ENCODE results near the gene SYT9.

DNA sequence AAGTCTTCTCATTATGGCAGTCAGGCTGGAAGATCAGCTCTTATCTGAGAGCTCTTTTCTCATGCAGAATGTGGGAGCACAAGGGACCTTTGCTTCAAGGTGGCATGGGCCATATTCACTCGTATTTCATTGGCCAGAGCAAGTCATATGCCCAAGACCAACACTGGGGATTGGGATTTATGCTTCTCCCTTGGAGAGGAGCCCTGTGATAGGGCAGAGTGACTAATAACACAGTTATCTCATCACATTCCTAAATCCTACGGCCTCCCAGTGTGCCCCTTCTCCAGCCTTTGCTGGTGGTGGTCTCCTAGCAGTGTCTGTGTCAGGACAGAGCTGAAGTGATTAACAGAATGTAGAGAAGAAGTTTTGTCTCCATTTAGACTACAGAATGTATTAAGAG, 48.6 kb downstream of the SYT9 start:
- TF ChIP-seq POLR2AphosphoS5 (IDR thresholded peaks at IDR 0.05; ENCODE audit: insufficient read depth in 1 of 2, low read depth in 1 of 2), result no peak
- TF ChIP-seq, protein P1, sequence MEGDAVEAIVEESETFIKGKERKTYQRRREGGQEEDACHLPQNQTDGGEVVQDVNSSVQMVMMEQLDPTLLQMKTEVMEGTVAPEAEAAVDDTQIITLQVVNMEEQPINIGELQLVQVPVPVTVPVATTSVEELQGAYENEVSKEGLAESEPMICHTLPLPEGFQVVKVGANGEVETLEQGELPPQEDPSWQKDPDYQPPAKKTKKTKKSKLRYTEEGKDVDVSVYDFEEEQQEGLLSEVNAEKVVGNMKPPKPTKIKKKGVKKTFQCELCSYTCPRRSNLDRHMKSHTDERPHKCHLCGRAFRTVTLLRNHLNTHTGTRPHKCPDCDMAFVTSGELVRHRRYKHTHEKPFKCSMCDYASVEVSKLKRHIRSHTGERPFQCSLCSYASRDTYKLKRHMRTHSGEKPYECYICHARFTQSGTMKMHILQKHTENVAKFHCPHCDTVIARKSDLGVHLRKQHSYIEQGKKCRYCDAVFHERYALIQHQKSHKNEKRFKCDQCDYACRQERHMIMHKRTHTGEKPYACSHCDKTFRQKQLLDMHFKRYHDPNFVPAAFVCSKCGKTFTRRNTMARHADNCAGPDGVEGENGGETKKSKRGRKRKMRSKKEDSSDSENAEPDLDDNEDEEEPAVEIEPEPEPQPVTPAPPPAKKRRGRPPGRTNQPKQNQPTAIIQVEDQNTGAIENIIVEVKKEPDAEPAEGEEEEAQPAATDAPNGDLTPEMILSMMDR (IDR thresholded peaks at IDR 0.05), result no peak

Data from vagina (tissue), 2 donors.